Esophagus muscularis mucosa (tissue), 4 donors: ENCODE data around the gene CMBL.

Experiments
- EP300 ChIP-seq: sonication (generic); formaldehyde crosslinking; IDR thresholded peaks from one replicate; pipeline ENCODE4 v1.6.1; 2017; ENCODE audit warnings: antibody characterized with exemption
- POLR2A ChIP-seq: fragments of 450-650 bp; IDR thresholded peaks from one replicate; pipeline ENCODE4 v1.6.1; 2017; ENCODE audit warnings: antibody characterized with exemption, moderate library complexity, mild to moderate bottlenecking, low read depth
- POLR2AphosphoS5 ChIP-seq, 2 donors: sonication (generic); formaldehyde crosslinking; IDR thresholded peaks; one replicate each; pipeline ENCODE4 v1.6.1; 2017; ENCODE audit warnings: antibody characterized with exemption in 2 of 2
- TF ChIP-seq, protein P1 (sequence below), 3 experiments: fragments of 200-600 bp in 2 of 3; fragments of 450-650 bp in 1 of 3; sonication (generic) in 2 of 3; IDR thresholded peaks; one replicate each; pipeline ENCODE4 v1.5.1; 2017 to 2019; ENCODE audit warnings: antibody characterized with exemption in 3 of 3, mild to moderate bottlenecking in 2 of 3, moderate library complexity in 1 of 3

DNA sequence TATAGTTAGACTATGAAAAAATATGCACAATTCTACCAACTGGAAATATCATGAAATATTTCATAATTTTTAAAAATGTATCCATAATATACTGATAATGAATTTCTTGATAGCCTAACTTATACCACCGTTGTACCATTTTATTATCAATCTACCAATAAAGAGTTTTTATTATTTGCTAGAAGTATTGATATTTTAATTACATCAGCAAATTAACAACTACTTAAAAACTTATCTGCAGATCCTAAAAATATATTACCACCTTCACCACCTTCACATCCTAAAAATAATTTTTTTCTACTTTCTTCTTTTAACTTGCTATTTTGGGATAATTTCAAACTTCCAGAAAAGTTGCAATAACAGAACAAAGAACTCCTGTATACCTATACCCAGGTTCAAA, 79.4 kb downstream of the CMBL start:
- TF ChIP-seq, protein P1, sequence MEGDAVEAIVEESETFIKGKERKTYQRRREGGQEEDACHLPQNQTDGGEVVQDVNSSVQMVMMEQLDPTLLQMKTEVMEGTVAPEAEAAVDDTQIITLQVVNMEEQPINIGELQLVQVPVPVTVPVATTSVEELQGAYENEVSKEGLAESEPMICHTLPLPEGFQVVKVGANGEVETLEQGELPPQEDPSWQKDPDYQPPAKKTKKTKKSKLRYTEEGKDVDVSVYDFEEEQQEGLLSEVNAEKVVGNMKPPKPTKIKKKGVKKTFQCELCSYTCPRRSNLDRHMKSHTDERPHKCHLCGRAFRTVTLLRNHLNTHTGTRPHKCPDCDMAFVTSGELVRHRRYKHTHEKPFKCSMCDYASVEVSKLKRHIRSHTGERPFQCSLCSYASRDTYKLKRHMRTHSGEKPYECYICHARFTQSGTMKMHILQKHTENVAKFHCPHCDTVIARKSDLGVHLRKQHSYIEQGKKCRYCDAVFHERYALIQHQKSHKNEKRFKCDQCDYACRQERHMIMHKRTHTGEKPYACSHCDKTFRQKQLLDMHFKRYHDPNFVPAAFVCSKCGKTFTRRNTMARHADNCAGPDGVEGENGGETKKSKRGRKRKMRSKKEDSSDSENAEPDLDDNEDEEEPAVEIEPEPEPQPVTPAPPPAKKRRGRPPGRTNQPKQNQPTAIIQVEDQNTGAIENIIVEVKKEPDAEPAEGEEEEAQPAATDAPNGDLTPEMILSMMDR (IDR thresholded peaks at IDR 0.05) = no peak
- TF ChIP-seq POLR2AphosphoS5 (IDR thresholded peaks at IDR 0.05) (no peak), POLR2A (no peak), EP300 (no peak)
